Trophoblast cell (in vitro differentiated cells and primary cell): ENCODE data around the gene RPL36.

ENCODE experiments used
- DNase-seq, 2 donors: peaks; one replicate each; pipeline ENCODE4 v3.0.0-alpha.2; 2016
- H2AFZ ChIP-seq: 2 replicates; pipeline ENCODE4 v1.6.1; 2013; ENCODE audit warnings: low read length, moderate library complexity, mild to moderate bottlenecking; ENCODE audit not compliant: insufficient read depth, poor library complexity
- H2AK5ac ChIP-seq: 2 replicates; pipeline ENCODE4 v1.6.1; 2013; ENCODE audit warnings: mild to moderate bottlenecking, low read length
- H2BK120ac ChIP-seq: 2 replicates; pipeline ENCODE4 v1.6.1; 2013; ENCODE audit warnings: low read length, mild to moderate bottlenecking, moderate library complexity; ENCODE audit not compliant: insufficient read depth, poor library complexity
- H2BK12ac ChIP-seq: 2 replicates; pipeline ENCODE4 v1.6.1; 2013; ENCODE audit warnings: mild to moderate bottlenecking, low read length, moderate library complexity
- H2BK5ac ChIP-seq: 2 replicates; pipeline ENCODE4 v1.6.1; 2013; ENCODE audit warnings: low read length, low read depth, moderate library complexity, mild to moderate bottlenecking; ENCODE audit not compliant: poor library complexity
- H3K14ac ChIP-seq: 2 replicates; pipeline ENCODE4 v1.6.1; 2013; ENCODE audit warnings: mild to moderate bottlenecking, low read length
- H3K18ac ChIP-seq: 2 replicates; pipeline ENCODE4 v1.6.1; 2013; ENCODE audit warnings: mild to moderate bottlenecking, low read length
- H3K23ac ChIP-seq: 2 replicates; pipeline ENCODE4 v1.6.1; 2013; ENCODE audit warnings: low read length
- H3K27ac ChIP-seq: 2 replicates; pipeline ENCODE4 v1.5.1; 2013; ENCODE audit warnings: low read depth, mild to moderate bottlenecking, inconsistent platforms, low read length, moderate library complexity
- H3K27me3 ChIP-seq: 2 replicates; pipeline ENCODE4 v1.6.1; 2013; ENCODE audit warnings: inconsistent platforms, mild to moderate bottlenecking, low read length, moderate library complexity; ENCODE audit not compliant: insufficient read depth
- H3K36me3 ChIP-seq, 2 experiments: 1 replicate in 1 of 2; 2 replicates in 1 of 2; pipeline ENCODE4 v1.6.1; 2013; ENCODE audit warnings: low read length in 2 of 2, mild to moderate bottlenecking in 2 of 2, moderate library complexity in 1 of 2; ENCODE audit not compliant: insufficient read depth in 2 of 2, control insufficient read depth in 1 of 2
- H3K4ac ChIP-seq: 2 replicates; pipeline ENCODE4 v1.6.1; 2013; ENCODE audit warnings: low read depth, mild to moderate bottlenecking, low read length, moderate library complexity
- H3K4me1 ChIP-seq, 2 experiments: 1 replicate in 1 of 2; 2 replicates in 1 of 2; pipeline ENCODE4 v1.6.1; 2013; ENCODE audit warnings: low read length in 2 of 2, mild to moderate bottlenecking in 2 of 2, moderate library complexity in 1 of 2; ENCODE audit not compliant: insufficient read depth in 2 of 2, control insufficient read depth in 1 of 2
- H3K4me2 ChIP-seq: 2 replicates; pipeline ENCODE4 v1.6.1; 2013; ENCODE audit warnings: inconsistent platforms, mild to moderate bottlenecking, low read length, moderate library complexity
- H3K4me3 ChIP-seq: 2 replicates; pipeline ENCODE4 v1.5.1; 2013; ENCODE audit warnings: mild to moderate bottlenecking, low read depth, low read length, inconsistent platforms
- H3K79me1 ChIP-seq: one replicate; pipeline ENCODE4 v1.6.1; 2013; ENCODE audit warnings: low read length
- H3K79me2 ChIP-seq: 2 replicates; pipeline ENCODE4 v1.6.1; 2013; ENCODE audit warnings: low read length, mild to moderate bottlenecking; ENCODE audit not compliant: control insufficient read depth, insufficient read depth, poor library complexity
- H3K9ac ChIP-seq: 2 replicates; pipeline ENCODE4 v1.6.1; 2013; ENCODE audit warnings: mild to moderate bottlenecking, low read length
- H3K9me3 ChIP-seq: 2 replicates; pipeline ENCODE4 v1.6.1; 2013; ENCODE audit warnings: low read depth, mild to moderate bottlenecking, control low read depth, inconsistent platforms, low read length; ENCODE audit not compliant: insufficient read depth
- H4K12ac ChIP-seq: 2 replicates; pipeline ENCODE4 v1.6.1; 2013; ENCODE audit warnings: low read depth, mild to moderate bottlenecking, low read length, moderate library complexity
- H4K8ac ChIP-seq: 2 replicates; pipeline ENCODE4 v1.6.1; 2013; ENCODE audit warnings: low read depth, mild to moderate bottlenecking, low read length, moderate library complexity
- H4K91ac ChIP-seq: one replicate; pipeline ENCODE4 v1.6.1; 2013; ENCODE audit warnings: low read depth, mild to moderate bottlenecking, low read length, moderate library complexity
- WGBS: extraction: QIAGEN DNeasy Blood & Tissue Kit; methylation state at CpG from one replicate; pipeline ENCODE4 v1.1.7; 2013; ENCODE audit warnings: missing lambda C conversion rate; ENCODE audit not compliant: insufficient read length, insufficient coverage; ENCODE audit errors: extremely low coverage; 5-methylcytosine and 5-hydroxymethylcytosine counted together

RPL36 gene

DNA sequence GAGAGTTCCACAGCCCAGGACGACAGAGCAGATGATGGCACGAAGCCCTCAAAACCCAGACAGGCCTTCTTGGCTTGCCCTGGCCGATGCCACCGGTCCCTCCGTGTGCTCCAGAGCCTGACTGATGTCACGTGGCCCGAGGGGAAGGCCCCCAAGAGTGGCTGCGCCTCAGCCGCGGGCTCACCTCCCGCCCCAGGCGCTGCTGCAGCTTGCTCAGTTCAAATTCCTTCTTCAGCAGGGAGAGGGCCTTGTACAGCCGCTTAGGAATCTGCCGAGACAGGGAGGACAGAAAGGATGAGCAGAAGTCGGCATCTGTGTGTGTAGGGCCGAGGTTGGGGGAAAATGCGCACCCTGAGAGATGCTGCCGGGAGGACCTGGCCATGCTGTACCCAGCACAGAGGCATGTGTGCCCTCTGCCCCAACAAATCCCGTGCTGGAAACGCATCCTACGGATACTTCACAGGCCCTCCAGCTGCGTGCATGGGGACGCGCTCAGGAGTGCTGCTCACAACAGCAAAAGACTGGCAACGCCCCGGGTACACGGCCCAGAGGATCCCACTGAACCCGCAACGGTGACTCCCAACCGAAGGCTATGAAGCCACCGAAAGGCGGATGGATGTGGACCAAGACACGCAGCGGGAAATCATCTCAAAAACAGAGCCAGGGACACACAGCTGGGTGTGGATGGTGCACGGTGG, 16.9 kb downstream of the RPL36 start:
- Histone ChIP-seq H2BK12ac (no peak overlapping the region), H3K4me2 (no peak overlapping the region), H3K4me1 (no peaks in the 10 kb centered on the region), H2AK5ac (no peak overlapping the region), H3K9me3 (peaks cover 2% of the 10 kb centered on the region), H4K8ac (no peak overlapping the region), H2AFZ (no peak overlapping the region), H3K27me3 (no peaks in the 10 kb centered on the region), H4K91ac (no peak overlapping the region), H4K12ac (no peak overlapping the region), H3K23ac (no peak overlapping the region), H3K27ac (no peak overlapping the region), H3K4ac (no peak overlapping the region), H3K14ac (no peak overlapping the region), H3K18ac (no peak overlapping the region), H2BK5ac (no peak overlapping the region), H3K79me2 (no peaks in the 10 kb centered on the region), H2BK120ac (no peak overlapping the region), H3K36me3 (peaks cover 77 to 79% of the 10 kb centered on the region in 2 experiments), H3K79me1 (no peaks in the 10 kb centered on the region), H3K9ac (no peak overlapping the region), H3K4me3 (no peak overlapping the region)
- no peak for DNase-seq
- no CpG with 5 or more reads among the region's 35 CpGs for WGBS

- no peak for DNase-seq
- Histone ChIP-seq H4K8ac (no peak overlapping the region), H2BK5ac (no peak overlapping the region), H2BK120ac (no peak overlapping the region), H3K14ac (no peak overlapping the region), H3K4me1 (no peaks in the 10 kb centered on the region), H3K27me3 (no peaks in the 10 kb centered on the region), H2AFZ (no peak overlapping the region), H3K4ac (no peak overlapping the region), H3K79me2 (no peaks in the 10 kb centered on the region), H2BK12ac (no peak overlapping the region), H3K4me2 (no peak overlapping the region), H3K36me3 (peaks cover 85 to 87% of the 10 kb centered on the region in 2 experiments), H3K9ac (no peak overlapping the region), H3K4me3 (no peak overlapping the region), H3K79me1 (no peaks in the 10 kb centered on the region), H3K9me3 (peaks cover 2% of the 10 kb centered on the region), H4K91ac (no peak overlapping the region), H3K27ac (no peak overlapping the region), H2AK5ac (no peak overlapping the region), H3K18ac (no peak overlapping the region), H3K23ac (no peak overlapping the region), H4K12ac (no peak overlapping the region)
- no CpG with 5 or more reads among the region's 37 CpGs for WGBS
These were observed 17.8 kb downstream of the RPL36 start for GRCh38 chr19:5707576-5708575.

DNA sequence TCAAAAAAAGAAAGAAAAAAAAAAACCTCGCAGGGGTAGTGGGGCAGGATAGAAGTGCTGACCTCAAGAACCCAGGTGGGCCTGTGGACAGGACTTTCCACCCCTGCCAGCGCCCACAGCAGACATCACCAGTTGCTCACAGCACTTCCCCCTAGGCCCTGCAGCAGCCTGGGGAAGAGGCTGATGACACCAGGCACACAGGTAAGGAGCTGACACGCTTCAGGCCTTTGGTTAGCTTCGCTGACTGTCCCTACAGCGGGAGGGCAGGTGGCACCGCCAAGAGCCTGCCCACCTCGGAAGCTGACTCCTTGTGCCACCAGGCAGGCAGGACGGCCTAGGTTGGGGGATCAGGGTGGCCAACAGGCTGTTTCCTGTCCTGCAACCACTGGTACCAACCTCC, 20.9 kb downstream of the RPL36 start:
- Histone ChIP-seq H4K91ac (no peak overlapping the region), H3K9me3 (no peaks in the 10 kb centered on the region), H3K9ac (no peak overlapping the region), H2AFZ (no peak overlapping the region), H3K23ac (no peak overlapping the region), H2BK120ac (no peak overlapping the region), H3K79me1 (no peaks in the 10 kb centered on the region), H2BK12ac (no peak overlapping the region), H3K4me1 (no peaks in the 10 kb centered on the region), H2AK5ac (no peak overlapping the region), H3K18ac (peak overlapping the region; percentile 42), H4K12ac (peak overlapping the region; percentile 60), H3K4me3 (no peak overlapping the region), H3K14ac (no peak overlapping the region), H3K36me3 (peaks cover 67 to 69% of the 10 kb centered on the region in 2 experiments), H2BK5ac (no peak overlapping the region), H3K27ac (no peak overlapping the region), H3K79me2 (no peaks in the 10 kb centered on the region), H3K4ac (no peak overlapping the region), H3K27me3 (no peaks in the 10 kb centered on the region), H4K8ac (no peak overlapping the region), H3K4me2 (no peak overlapping the region)
- no peak for DNase-seq
- WGBS: no CpG with 5 or more reads among the region's 8 CpGs

- Histone ChIP-seq H3K27me3 (no peaks in the 10 kb centered on the region), H3K18ac (no peak overlapping the region), H3K36me3 (peaks cover 61 to 63% of the 10 kb centered on the region in 2 experiments), H3K4me3 (no peak overlapping the region), H3K79me2 (no peaks in the 10 kb centered on the region), H2BK120ac (no peak overlapping the region), H3K23ac (no peak overlapping the region), H2AFZ (no peak overlapping the region), H2BK12ac (no peak overlapping the region), H3K9ac (no peak overlapping the region), H3K27ac (no peak overlapping the region), H3K4ac (no peak overlapping the region), H2BK5ac (no peak overlapping the region), H4K8ac (no peak overlapping the region), H3K79me1 (no peaks in the 10 kb centered on the region), H2AK5ac (no peak overlapping the region), H4K91ac (no peak overlapping the region), H3K9me3 (no peaks in the 10 kb centered on the region), H4K12ac (no peak overlapping the region), H3K14ac (no peak overlapping the region), H3K4me2 (no peak overlapping the region), H3K4me1 (no peaks in the 10 kb centered on the region)
- DNase-seq: no peak
- no CpG with 5 or more reads among the region's 25 CpGs for WGBS
These were observed 21.6 kb downstream of the RPL36 start for GRCh38 chr19:5711713-5712161.
